Lung (tissue), 16 donors: Measurements from ENCODE around the gene RPRD2. TPM values are rescaled to one million over a fixed set of nuclear protein-coding genes. Genes with fewer than 3 reads are reported as not detected.
A peak's percentile ranks its signal among the peaks of the same experiment; 100 is the strongest.
"Not testable (repeated sequence)": the region's sequence is repeated elsewhere in the genome, so short reads cannot be mapped to it uniquely, and the experiment has no call there.

ENCODE experiments used
- ATAC-seq: fragments of 200-7000 bp; cut with Tn5 transposase; one replicate; pipeline ENCODE4 v1.9.1; 2020; ENCODE audit warnings: moderate number of reproducible peaks; ENCODE audit not compliant: insufficient read depth, low FRiP score
- DNase-seq, 3 donors: peaks; one replicate each; pipeline ENCODE4 v3.0.0-alpha.2; 2013 to 2017
- H3K27ac ChIP-seq, 2 donors: one replicate each; pipeline ENCODE4 v1.5.1; 2013; ENCODE audit warnings: mild to moderate bottlenecking in 2 of 2, moderate library complexity in 2 of 2, control low read depth in 1 of 2, inconsistent platforms in 1 of 2, low read depth in 1 of 2, low read length in 1 of 2
- H3K27me3 ChIP-seq, 3 donors: one replicate each; pipeline ENCODE4 v1.5.1; 2013; ENCODE audit warnings: low read length in 2 of 3; ENCODE audit not compliant: control insufficient read depth in 3 of 3, insufficient read depth in 3 of 3
- H3K36me3 ChIP-seq, 4 donors: one replicate each; pipeline ENCODE4 v1.5.1; 2013; ENCODE audit warnings: low read length in 4 of 4, mild to moderate bottlenecking in 1 of 4, moderate library complexity in 1 of 4; ENCODE audit not compliant: control insufficient read depth in 4 of 4, insufficient read depth in 4 of 4
- H3K4me1 ChIP-seq, 5 donors: one replicate each; pipeline ENCODE4 v1.5.1; 2013; ENCODE audit warnings: low read length in 5 of 5, mild to moderate bottlenecking in 2 of 5, moderate library complexity in 1 of 5; ENCODE audit not compliant: control insufficient read depth in 5 of 5, insufficient read depth in 5 of 5
- H3K4me3 ChIP-seq: one replicate; pipeline ENCODE4 v1.5.1; 2013; ENCODE audit warnings: mild to moderate bottlenecking, control low read depth, moderate library complexity
- H3K9ac ChIP-seq, 2 donors: one replicate each; pipeline ENCODE4 v1.5.1; 2013; ENCODE audit warnings: low read length in 2 of 2, control low read depth in 1 of 2; ENCODE audit not compliant: insufficient read depth in 1 of 2
- H3K9me3 ChIP-seq, 4 donors: one replicate each; pipeline ENCODE4 v1.5.1; 2013; ENCODE audit warnings: low read length in 3 of 4, mild to moderate bottlenecking in 1 of 4, moderate library complexity in 1 of 4; ENCODE audit not compliant: control insufficient read depth in 4 of 4, insufficient read depth in 3 of 4
- WGBS, 2 donors: extraction: QIAGEN DNeasy Blood & Tissue Kit; methylation state at CpG; one replicate each; pipeline ENCODE4 v1.1.7; 2013; 5-methylcytosine and 5-hydroxymethylcytosine counted together
- long read RNA-seq, 5 donors: transcript quantifications; one replicate each; lab custom pipeline, GENCODE V29; 2026
- polyA plus RNA-seq, 2 donors: library from polyadenylated mRNA; stranded (reverse); fragments of 200-250 nt; gene quantifications; one replicate each; pipeline ENCODE4 v1.2.1, GENCODE V29; 2013
- total RNA-seq, 2 donors: library from RNA; depleted of rRNA in 1 of 2; stranded (reverse); fragments of >200 nt in 1 of 2; gene quantifications; one replicate each; pipeline ENCODE4 v1.2.1, GENCODE V29; 2014 to 2021
- TF ChIP-seq, protein P1 (sequence below): IDR thresholded peaks from 2 replicates; pipeline ENCODE4 v1.5.1; 2012; ENCODE audit warnings: mild to moderate bottlenecking; ENCODE audit errors: control extremely low read depth, extremely low read depth
- donor health status: control.
- donor health status: control.
- donor health status: Bipolar disorder and iron deficiency.
- donor health status: healthy.
- donor health status: DM: yes; HTN: yes; CAD: no.

The RPRD2 gene
- total RNA-seq: 10 to 100 TPM; 22.2 to 27.8 TPM
- polyA plus RNA-seq: 1 to 10 TPM; 7.1 to 7.2 TPM
- long read RNA-seq, donor 1, full-length matches to known transcripts: 9 of 15 reads
- long read RNA-seq, donor 1, partial matches to known transcripts: 6 of 15 reads
- long read RNA-seq, donor 1, other reads (novel, unspliced or antisense): 0 of 15 reads
- long read RNA-seq, donor 2, full-length matches to known transcripts: 3 of 3 reads
- long read RNA-seq, donor 2, partial matches to known transcripts: 0 of 3 reads
- long read RNA-seq, donor 2, other reads (novel, unspliced or antisense): 0 of 3 reads
- long read RNA-seq, donor 3, full-length matches to known transcripts: 2 of 2 reads
- long read RNA-seq, donor 3, partial matches to known transcripts: 0 of 2 reads
- long read RNA-seq, donor 3, other reads (novel, unspliced or antisense): 0 of 2 reads
- long read RNA-seq, donor 4: 0 reads
- long read RNA-seq, donor 5, full-length matches to known transcripts: 11 of 16 reads
- long read RNA-seq, donor 5, partial matches to known transcripts: 5 of 16 reads
- long read RNA-seq, donor 5, other reads (novel, unspliced or antisense): 0 of 16 reads

DNA sequence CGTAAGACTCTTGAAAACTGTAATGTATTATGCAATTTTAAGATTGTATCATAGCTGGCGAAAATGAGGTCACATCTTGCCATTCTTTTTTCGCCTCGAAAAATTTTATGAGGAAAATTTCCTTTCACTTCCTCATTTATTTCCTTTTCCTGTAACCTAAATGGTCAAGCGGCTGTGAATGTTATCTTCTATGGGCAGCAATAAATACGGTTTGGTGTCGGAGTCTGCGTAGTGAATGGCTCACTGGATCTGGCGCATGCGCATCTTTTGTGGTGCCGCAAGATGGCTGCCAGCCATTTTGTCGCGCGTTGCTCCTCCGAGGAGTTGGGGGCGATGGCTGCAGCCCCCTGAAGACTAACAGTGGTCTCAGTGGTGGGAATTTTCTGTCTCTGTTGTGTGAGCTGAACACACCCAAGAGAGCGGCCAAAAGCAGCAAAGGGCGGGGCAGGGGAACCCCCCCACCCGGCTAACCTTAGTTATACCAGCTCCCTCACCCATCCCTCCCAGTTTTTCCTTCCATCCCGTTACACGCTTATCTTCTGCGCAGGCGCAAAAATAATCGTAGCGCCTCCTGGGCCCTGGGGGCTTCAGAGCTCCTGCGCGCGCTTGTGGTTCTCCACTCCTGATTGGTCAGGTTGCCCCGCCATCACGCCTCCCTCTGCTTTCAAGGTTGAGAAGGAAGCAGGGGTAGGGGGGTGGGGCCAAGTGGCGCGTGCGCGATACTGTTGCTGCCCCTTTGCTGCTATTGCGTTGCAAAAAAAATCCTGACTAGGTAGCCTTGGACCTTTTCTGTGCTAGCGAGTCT, at the start of gene RPRD2:
Gene RPRD2, plus strand, starts transcription at position 722 of the 805 bp plus-strand sequence. CDS start 568 bp downstream, outside the sequence.
- Histone ChIP-seq H3K36me3 (no peaks in the 10 kb centered on the region), H3K4me1 (peaks cover 0 to 12% (median 0%) of the 10 kb centered on the region in 5 donors), H3K27me3 (no peaks in the 10 kb centered on the region), H3K9ac (peak within 1 kb of the TSS; percentile 87 to 99), H3K4me3 (peak within 1 kb of the TSS; percentile 62), H3K27ac (peak within 1 kb of the TSS; percentile 96 to 98), H3K9me3 (no peaks in the 10 kb centered on the region)
- 0% methylated on average over 36 of the region's 36 CpGs for whole genome bisulfite sequencing, 2 donors
- DNase-seq (peak; percentile 100), ATAC-seq (peak; percentile 97)
- TF ChIP-seq, protein P1, sequence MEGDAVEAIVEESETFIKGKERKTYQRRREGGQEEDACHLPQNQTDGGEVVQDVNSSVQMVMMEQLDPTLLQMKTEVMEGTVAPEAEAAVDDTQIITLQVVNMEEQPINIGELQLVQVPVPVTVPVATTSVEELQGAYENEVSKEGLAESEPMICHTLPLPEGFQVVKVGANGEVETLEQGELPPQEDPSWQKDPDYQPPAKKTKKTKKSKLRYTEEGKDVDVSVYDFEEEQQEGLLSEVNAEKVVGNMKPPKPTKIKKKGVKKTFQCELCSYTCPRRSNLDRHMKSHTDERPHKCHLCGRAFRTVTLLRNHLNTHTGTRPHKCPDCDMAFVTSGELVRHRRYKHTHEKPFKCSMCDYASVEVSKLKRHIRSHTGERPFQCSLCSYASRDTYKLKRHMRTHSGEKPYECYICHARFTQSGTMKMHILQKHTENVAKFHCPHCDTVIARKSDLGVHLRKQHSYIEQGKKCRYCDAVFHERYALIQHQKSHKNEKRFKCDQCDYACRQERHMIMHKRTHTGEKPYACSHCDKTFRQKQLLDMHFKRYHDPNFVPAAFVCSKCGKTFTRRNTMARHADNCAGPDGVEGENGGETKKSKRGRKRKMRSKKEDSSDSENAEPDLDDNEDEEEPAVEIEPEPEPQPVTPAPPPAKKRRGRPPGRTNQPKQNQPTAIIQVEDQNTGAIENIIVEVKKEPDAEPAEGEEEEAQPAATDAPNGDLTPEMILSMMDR: no peak

GRCh38 chr1:150314691-150315090, 49.3 kb upstream of the RPRD2 start:
- not testable (repeated sequence) for H3K36me3 ChIP-seq, H3K4me1 ChIP-seq, H3K4me3 ChIP-seq, ATAC-seq, H3K9ac ChIP-seq, H3K27ac ChIP-seq, H3K27me3 ChIP-seq, H3K9me3 ChIP-seq, DNase-seq
- 95 to 98% methylated on average over 4 of the region's 4 CpGs for WGBS, 2 donors

- DNase-seq: peak in 2 of 3 donors; percentile 5 to 6
- ATAC-seq: no peak
- TF ChIP-seq, protein P1: no peak
- no peak overlapping the region for H3K4me3 ChIP-seq
- H3K27ac ChIP-seq: peak overlapping the region; percentile 21 to 79
- H3K36me3 ChIP-seq: peaks cover 1 to 11% (median 4%) of the 10 kb centered on the region in 4 donors
- no peaks in the 10 kb centered on the region for H3K9me3 ChIP-seq
- H3K4me1 ChIP-seq: peaks cover 0 to 8% (median 5%) of the 10 kb centered on the region in 5 donors
- H3K9ac ChIP-seq: no peak overlapping the region
- 66 to 78% methylated on average over 8 of the region's 8 CpGs for WGBS, 2 donors
- H3K27me3 ChIP-seq: no peaks in the 10 kb centered on the region
Observed at GRCh38 chr1:150320667-150320978, 43.3 kb upstream of the RPRD2 start.

- TF ChIP-seq, protein P1: no peak
- Histone ChIP-seq H3K27ac (peak overlapping the region; percentile 92 to 95), H3K4me3 (peak overlapping the region; percentile 71), H3K4me1 (peaks cover 0 to 8% (median 5%) of the 10 kb centered on the region in 5 donors), H3K36me3 (peaks cover 4 to 21% (median 12%) of the 10 kb centered on the region in 4 donors), H3K9me3 (no peaks in the 10 kb centered on the region), H3K27me3 (no peaks in the 10 kb centered on the region), H3K9ac (peak overlapping the region; percentile 86 to 91)
- no peak for DNase-seq
- 0 to 1% methylated on average over 9 of the region's 9 CpGs for WGBS, 2 donors
- no peak for ATAC-seq
Observed at GRCh38 chr1:150321826-150322166, 42.2 kb upstream of the RPRD2 start.
